RPMI8226 (cell line): Measurements from ENCODE around the gene DLST.
"Not testable (repeated sequence)": the region's sequence is repeated elsewhere in the genome, so short reads cannot be mapped to it uniquely, and the experiment has no call there.

Experiments used
- DNase-seq: peaks from one replicate; pipeline ENCODE4 v3.0.0-alpha.2; 2015

The DLST gene

DNA sequence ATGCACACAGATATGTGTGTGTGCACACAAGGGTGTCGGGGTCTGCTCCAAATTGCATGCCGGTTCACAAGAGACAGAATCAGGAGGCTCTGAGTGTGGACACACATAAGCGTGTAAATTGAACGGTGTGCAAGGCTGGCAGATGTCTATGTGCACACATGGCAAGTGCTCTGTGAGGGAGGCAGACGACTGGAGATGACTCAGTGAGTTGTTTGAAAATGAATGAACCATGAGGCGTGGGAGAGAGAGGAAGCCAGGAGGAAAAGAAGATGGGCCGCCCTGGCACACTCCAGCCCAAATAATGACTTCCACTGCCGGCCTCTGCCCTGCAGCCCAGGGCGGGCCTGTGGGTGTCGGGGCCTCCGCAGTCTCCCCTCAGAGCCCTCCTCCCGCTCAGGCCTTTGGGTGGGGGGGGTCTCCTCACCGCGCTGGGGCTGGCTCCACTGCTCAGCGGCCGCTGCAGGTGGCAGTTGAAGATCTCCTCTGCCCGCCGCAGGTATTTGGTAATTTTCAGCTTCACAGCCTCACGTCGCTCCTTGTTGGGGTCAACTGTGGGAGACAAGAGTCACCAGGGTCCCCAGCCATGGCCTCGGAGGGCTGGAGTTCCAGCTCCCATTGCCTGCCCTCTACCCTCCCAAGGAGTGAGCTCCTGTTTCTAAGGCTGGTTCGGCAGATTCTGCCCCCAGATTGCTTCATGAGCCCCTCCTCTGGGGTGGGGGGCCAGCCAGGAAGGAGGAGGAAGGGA lies 37.9 kb downstream of the DLST start:
- DNase-seq = no peak

DNA sequence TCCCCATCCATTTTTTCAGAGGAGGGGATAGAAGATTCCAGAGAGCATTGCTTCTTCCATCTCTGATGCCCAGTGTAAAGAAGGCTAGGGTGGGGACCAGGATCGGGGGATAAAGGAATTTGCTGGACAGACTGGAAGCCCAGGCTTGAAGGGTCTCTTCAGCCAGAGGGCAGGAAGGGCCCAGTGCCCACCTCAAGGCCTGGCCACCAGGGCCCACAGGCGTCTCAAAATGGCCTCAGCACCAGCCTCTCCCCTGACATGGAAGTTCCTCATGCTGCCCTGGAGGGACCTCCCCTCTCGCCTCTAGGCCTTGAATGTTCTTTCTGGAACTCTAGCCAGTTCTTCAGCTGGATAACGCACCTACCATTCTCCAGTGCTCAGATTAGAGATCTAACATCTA lies 38.6 kb downstream of the DLST start:
- no peak for DNase-seq

GRCh38 chr14:74921053-74921620 lies 39.4 kb downstream of the DLST start:
- DNase-seq = no peak

DNA sequence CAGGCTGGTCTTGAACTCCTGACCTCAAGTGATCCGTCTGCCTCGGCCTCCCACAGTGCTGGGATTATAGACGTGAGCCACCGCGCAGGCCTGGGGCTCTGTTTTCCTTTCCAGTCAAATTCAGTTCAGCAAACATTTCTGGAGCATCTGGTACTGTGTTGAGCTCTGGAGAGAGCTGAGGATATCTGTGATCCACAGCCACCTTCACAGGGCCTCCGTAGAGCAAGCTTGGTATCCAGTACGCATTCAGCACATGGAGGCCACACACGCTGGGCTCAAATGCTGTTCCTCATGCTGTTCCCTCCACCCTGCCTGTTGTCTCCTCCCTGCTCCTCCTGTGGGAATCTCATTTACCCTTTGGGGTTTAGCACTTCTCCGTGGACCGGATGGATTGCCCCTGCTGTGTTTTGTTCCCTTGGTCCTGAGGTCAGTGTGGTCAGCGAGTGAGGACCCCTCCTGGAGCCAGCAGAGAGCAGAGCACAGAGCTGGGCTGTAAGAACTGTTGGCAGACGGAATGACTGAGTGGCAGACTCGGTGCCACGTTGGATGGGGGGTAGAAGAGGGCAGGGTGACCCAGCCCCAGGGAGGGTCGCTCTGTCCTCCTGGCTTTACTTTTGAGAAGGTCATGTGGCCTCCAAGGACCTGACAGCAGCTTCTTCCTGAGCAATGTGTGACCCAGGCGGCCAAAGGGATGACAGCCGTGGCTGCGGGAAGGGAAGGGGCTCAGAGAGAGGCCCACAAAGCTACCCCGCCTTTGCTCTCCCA lies 40.5 kb downstream of the DLST start:
- DNase-seq = no peak

DNA sequence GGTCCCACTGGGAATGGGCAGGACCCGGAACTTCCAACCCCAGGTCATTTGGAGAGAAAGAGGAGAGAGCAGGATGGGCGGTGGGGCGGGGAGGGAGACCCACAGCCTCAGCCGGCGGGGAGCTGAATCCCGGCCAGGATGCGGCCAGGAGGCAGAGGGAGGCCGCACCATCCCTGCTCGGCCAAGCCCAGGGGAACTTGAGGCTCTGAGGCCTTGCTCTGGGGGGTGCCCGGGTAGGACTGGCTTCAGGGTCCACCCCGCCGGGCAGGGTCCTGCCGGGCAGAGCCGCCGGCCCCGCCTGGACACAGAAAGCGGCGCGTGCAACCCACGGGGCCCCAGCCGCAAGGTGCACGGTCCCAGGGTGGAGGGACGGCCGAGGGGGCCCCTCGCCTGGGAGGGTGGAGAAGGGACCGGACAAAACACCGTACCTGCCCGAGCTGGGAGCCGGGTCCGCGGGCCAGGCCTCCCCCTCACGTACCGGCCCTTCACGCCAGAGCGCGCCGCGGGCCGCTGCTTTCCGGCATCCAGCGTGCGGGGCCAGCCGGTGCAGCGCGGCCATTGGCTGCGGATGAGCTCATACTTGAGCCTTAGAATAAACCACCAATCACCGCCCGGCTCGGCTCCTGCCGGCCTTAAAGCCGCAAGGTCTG lies 41.2 kb downstream of the DLST start, which contains the start of gene RPS6KL1:
RPS6KL1 (minus strand) TSS at position 509 of the 650 bp plus-strand sequence. CDS start 1,719 bp downstream, outside the sequence.
- DNase-seq = peak; percentile 85

GRCh38 chr14:74924061-74924460 lies 42.3 kb downstream of the DLST start:
- no peak for DNase-seq

DNA sequence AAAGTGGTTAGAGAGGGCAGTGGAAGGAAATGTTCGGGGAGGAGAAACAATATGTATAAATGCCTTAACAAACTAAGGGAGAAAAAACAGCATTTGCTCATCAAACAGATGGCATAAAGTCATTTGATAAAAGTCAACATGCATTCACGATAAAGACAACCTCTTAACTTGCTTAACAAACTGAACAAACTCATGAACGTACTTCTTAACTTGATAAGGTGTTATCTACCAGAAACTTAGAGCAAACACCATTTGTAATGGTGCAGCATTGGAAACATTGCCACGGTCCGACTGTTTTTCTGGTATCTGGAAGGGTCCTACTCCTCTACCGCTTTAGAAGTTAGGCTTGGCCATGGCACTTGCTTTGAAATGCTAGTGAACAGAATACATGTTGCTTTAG lies 45.5 kb downstream of the DLST start:
- no peak for DNase-seq

GRCh38 chr14:74929242-74929641 lies 47.5 kb downstream of the DLST start:
- no peak for DNase-seq

- DNase-seq = not testable (repeated sequence)
Observed at GRCh38 chr14:74931744-74932143, 50.0 kb downstream of the DLST start.

DNA sequence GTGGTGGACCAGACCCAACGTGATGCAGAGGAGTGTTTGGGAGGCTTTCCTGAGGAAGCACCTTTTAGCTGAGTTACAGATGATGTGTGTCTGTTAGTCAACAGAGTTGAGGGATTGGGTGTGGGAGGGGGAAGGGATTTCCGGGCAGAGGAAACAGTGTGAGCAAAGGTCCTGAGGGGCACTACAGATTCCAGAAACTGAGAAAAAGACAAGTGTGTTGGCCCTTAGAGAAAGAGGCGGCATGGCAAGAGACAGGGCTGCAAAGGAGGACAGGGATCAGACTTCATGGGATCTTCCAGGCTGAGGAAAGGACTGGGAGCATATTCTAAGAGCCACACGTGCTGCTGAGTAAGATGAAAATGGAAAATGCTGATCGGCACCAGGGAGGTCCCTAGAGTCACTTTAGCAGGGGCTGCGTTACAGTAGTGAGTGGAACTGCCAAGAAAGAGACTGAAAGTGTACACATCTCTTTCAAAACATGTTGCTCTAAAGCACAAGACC lies 50.7 kb downstream of the DLST start:
- peak; percentile 24 for DNase-seq

GRCh38 chr14:74932936-74933335 lies 51.2 kb downstream of the DLST start:
- not testable (repeated sequence) for DNase-seq

DNA sequence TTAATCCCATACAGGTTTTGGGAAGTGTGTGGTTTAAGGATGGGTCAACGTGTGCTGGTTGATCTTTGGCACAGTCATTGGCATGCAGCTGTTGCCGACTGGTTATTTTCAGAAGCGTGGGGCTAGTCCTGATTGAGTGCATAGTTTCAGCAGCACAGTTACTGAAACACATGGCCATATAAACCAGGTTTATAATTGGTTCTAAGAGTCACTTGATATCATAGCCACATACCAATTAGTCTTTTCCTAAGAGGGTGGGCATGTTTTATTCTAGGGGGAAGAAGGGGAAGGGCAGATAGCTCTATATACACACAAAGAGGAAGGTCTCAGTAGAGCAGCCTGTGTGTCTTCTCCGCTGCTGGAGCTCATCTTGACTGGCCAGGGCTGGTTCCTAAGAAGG lies 52.3 kb downstream of the DLST start:
- peak; percentile 18 for DNase-seq

- no peak for DNase-seq
Observed at GRCh38 chr14:74934476-74935359, 53.0 kb downstream of the DLST start.

GRCh38 chr14:74935360-74935680 lies 53.6 kb downstream of the DLST start:
- no peak for DNase-seq

DNA sequence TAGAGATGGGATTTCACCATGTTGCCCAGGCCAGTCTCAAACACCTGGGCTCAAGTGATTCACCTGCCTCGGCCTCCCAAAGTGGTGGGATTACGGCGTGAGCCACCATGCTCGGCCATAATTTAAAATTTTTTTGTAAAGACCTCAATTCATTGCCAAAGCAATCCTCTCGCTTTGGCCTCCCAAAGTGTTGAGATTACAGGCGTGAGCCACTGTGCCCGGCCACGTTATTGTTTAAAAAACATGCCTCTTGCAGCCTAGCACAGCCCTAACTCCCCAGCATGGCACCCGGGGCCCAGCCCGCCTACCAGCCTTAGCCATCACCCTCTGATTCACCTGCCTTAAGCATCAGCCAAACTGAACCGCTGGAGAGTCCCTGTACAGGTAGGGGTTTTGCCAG lies 54.4 kb downstream of the DLST start:
- no peak for DNase-seq

GRCh38 chr14:74936731-74937130 lies 55.0 kb downstream of the DLST start:
- no peak for DNase-seq

DNA sequence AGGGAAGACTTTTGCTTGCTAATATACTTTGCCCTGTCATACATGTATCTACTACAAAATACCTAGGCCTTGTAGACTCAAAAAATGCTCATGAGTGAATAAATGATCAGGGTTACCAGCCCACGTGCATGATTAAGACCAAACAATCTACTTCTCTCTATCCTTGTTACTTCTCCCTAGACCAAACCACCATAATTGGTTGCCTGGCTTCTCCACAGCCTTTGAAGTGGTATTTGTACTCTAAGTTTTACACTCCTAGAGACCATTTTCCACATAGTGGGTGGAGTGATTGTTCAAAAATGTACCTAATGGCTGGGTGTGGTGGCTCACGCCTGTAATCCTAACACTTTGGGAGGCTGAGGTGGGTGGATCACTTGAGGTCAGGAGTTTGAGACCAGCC lies 55.5 kb downstream of the DLST start:
- no peak for DNase-seq

DNA sequence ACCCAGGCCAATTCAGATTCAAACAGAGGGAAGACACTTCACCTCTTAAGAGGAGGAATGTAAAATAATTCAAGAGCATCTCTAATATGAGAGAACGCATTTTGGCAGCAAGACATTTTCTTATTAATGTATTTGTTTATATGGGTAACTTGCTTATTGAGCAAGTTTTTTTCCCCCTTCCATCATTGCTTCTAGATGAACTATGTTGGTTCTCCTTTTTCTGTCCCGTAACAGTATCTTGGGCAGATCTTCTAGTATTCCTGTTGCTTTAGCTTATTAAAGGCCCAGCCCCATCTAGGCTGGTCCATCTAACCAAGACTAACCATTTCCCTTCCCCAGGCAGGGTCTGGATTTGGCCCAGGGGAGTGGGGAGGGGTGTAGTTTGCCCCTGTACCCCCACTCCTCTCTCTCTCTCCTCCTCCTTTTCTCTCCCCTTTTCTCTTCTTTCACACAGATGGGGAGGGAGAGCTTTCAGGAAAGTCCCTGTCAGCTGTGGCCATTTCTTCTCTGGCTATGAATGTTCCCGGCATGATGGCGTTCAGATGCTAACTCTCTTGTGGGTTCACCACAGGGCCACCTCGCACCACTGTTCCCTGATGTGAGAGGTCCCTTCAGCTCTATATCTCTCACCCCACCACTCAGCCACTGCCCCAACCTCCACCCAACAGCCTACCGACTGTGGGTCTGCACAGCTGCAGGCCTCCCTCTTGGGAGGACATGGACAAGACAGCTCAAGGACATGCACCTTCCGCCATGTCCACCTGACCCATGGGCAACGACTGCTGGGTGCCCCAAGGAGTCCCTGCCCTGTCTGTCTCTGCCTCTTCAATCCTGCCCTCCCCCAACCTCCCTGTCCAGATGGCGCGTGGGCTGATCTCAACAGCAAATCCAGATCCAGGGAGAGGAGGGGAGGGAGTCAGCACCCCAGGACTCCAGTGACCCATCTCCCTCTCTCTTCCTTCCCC lies 57.1 kb downstream of the DLST start:
- DNase-seq = no peak

DNA sequence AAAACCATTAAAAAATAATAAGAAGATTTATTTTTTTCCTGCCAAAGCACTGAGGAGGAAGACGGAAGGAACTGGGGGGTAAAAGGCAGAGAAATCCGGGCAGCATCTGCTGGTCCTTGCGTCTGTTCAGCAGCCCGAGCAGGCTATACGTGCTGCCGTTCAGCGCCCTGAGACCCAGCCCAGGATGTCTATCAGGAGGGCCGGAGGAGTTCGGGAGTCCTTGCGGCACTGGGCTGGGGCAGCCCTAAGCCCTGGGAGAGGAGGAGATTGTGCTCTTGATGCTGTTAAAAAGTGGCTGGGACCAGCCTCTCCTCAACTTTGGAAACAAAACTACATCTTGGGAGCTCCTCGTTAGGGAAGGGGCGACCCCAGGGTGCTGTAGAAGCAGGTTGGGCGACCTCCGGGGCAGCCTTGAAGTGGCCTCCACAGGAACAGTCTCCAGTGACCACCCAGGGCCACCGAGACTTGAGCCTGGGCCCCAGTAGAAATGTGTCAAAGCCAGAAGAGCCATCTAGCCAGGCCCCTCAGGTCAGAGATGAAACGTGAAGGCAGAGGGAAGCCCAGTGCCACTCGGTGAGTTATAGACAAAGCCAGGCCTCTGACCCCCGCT lies 59.3 kb downstream of the DLST start:
- DNase-seq = no peak

DNA sequence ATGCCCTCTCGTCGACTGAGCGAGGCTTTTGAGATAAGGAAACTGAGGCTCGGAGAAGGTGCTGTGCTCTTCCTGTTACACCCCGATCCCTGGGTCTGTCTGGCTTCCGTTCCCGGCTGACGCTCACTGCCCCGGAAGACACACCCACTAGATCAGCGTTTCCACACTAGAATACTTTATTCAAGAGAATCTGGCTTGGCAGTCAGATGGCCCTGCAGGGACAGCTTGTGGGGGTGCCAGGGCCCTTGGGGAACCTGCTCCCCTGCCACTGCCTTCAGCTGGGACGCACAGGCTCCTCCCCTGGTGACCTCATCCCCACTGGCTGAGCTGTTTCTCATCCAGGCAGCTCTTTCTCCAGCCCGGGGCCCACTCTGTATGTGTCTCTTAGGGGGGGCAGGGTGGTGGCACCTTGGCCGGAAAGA lies 60.0 kb downstream of the DLST start:
- no peak for DNase-seq

DNA sequence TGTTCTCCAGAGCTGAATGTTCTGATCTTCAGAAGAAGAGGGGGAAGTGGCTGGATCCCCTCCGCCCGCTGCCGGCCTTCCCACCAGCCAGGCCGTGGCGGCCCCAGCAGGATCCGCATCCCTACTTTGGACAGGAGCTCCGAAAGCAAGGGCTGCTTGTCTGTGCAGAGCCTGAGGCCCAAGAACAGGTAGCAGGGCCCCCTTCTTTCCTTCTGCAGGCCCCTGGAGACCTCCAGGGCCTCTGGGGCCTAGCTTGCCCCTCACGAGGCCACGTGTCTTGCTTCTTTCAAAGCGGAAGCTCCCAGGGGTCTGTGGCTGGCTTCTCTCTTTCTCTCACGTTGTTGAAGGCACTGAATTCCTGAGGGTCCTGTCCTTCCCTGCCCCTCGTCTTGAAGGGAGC lies 60.5 kb downstream of the DLST start:
- DNase-seq = no peak
